CD14-positive monocyte (primary cell): Measurements from ENCODE around the gene NDUFAB1. TPM values are rescaled to one million over a fixed set of nuclear protein-coding genes. Genes with fewer than 3 reads are reported as not detected.

Experiments
- DNase-seq, 3 donors: peaks; one replicate each; pipeline ENCODE4 v3.0.0-alpha.2; 2011 to 2022
- H2AFZ ChIP-seq: 2 replicates; pipeline ENCODE4 v1.6.0; 2012; ENCODE audit warnings: mild to moderate bottlenecking, low read depth, low read length, inconsistent platforms; ENCODE audit not compliant: insufficient read depth, poor library complexity, severe bottlenecking
- H3K27ac ChIP-seq, 2 donors: 1 replicate in 1 of 2; 2 replicates in 1 of 2; pipeline ENCODE4 v1.5.1; 2012 to 2013; ENCODE audit warnings: low read length in 2 of 2, control low read depth in 1 of 2, inconsistent platforms in 1 of 2, low read depth in 1 of 2, mild to moderate bottlenecking in 1 of 2
- H3K27me3 ChIP-seq, 2 donors: one replicate each; pipeline versions ENCODE4 v1.6.0 to v1.6.1; 2011 to 2013; ENCODE audit warnings: low read length in 2 of 2; ENCODE audit not compliant: control insufficient read depth in 2 of 2, insufficient read depth in 2 of 2
- H3K36me3 ChIP-seq, 2 donors: replicated peaks in 1 of 2; 1 replicate in 1 of 2; 2 replicates in 1 of 2; pipeline versions ENCODE4 v1.5.1 to v1.6.1; 2012 to 2013; ENCODE audit warnings: low read length in 2 of 2, control low read depth in 1 of 2, inconsistent platforms in 1 of 2, mild to moderate bottlenecking in 1 of 2; ENCODE audit not compliant: insufficient read depth in 2 of 2, control insufficient read depth in 1 of 2
- H3K4me1 ChIP-seq, 2 donors: 1 replicate in 1 of 2; 2 replicates in 1 of 2; pipeline versions ENCODE4 v1.5.1 to v1.6.1; 2012 to 2013; ENCODE audit warnings: low read length in 2 of 2, control low read depth in 1 of 2, inconsistent platforms in 1 of 2, mild to moderate bottlenecking in 1 of 2, moderate library complexity in 1 of 2; ENCODE audit not compliant: insufficient read depth in 2 of 2, control insufficient read depth in 1 of 2
- H3K4me2 ChIP-seq: replicated peaks from 2 replicates; pipeline ENCODE3; 2012; ENCODE audit warnings: low read length, moderate library complexity, mild to moderate bottlenecking; ENCODE audit not compliant: poor library complexity, severe bottlenecking; ENCODE audit errors: extremely low read depth
- H3K4me3 ChIP-seq, 3 experiments: fragments of 200-600 bp in 1 of 3; sonication (generic) in 1 of 3; replicated peaks in 1 of 3; 1 replicate in 2 of 3; 2 replicates in 1 of 3; pipeline ENCODE4 v1.5.1; 2011 to 2013; ENCODE audit warnings: low read length in 3 of 3, mild to moderate bottlenecking in 3 of 3, control low read depth in 2 of 3, low read depth in 2 of 3, inconsistent platforms in 1 of 3, moderate library complexity in 1 of 3
- H3K79me2 ChIP-seq: 2 replicates; pipeline ENCODE4 v1.6.0; 2012; ENCODE audit warnings: mild to moderate bottlenecking, control low read depth, inconsistent platforms, low read length, moderate library complexity; ENCODE audit not compliant: insufficient read depth
- H3K9ac ChIP-seq: 2 replicates; pipeline ENCODE4 v1.6.0; 2017; ENCODE audit warnings: low read length, mild to moderate bottlenecking; ENCODE audit not compliant: insufficient read depth, poor library complexity, severe bottlenecking
- H3K9me3 ChIP-seq, 2 donors: replicated peaks in 1 of 2; 1 replicate in 1 of 2; 2 replicates in 1 of 2; pipeline versions ENCODE4 v1.5.1 to v1.6.1; 2012 to 2013; ENCODE audit warnings: low read length in 2 of 2, control low read depth in 1 of 2; ENCODE audit not compliant: control insufficient read depth in 1 of 2, insufficient read depth in 1 of 2
- H4K20me1 ChIP-seq: 2 replicates; pipeline ENCODE4 v1.6.0; 2012; ENCODE audit warnings: mild to moderate bottlenecking, low read length, control low read depth, moderate library complexity; ENCODE audit not compliant: insufficient read depth
- H3K27ac Mint-ChIP-seq, 7 donors: one replicate each; pipeline ENCODE4 v1.8.0; 2020; ENCODE audit warnings: mild to moderate bottlenecking in 7 of 7, mixed read lengths in 7 of 7, moderate library complexity in 6 of 7, inconsistent platforms in 2 of 7
- H3K27me3 Mint-ChIP-seq, 3 donors: one replicate each; pipeline ENCODE4 v1.8.0; 2021 to 2022; ENCODE audit warnings: low read depth in 3 of 3, mild to moderate bottlenecking in 3 of 3, mixed read lengths in 3 of 3, moderate library complexity in 3 of 3, inconsistent platforms in 1 of 3
- H3K36me3 Mint-ChIP-seq, 2 donors: one replicate each; pipeline ENCODE4 v1.8.0; 2020; ENCODE audit warnings: mixed read lengths in 2 of 2, inconsistent platforms in 1 of 2, mild to moderate bottlenecking in 1 of 2
- H3K4me1 Mint-ChIP-seq: one replicate; pipeline ENCODE4 v1.8.0; 2020; ENCODE audit warnings: mild to moderate bottlenecking, mixed read lengths
- H3K4me3 Mint-ChIP-seq, 2 donors: one replicate each; pipeline ENCODE4 v1.8.0; 2020; ENCODE audit warnings: mild to moderate bottlenecking in 2 of 2, mixed read lengths in 2 of 2, moderate library complexity in 1 of 2
- H3K9me3 Mint-ChIP-seq, 7 donors: one replicate each; pipeline ENCODE4 v1.8.0; 2020 to 2022; ENCODE audit warnings: mixed read lengths in 7 of 7, mild to moderate bottlenecking in 6 of 7, moderate library complexity in 6 of 7, inconsistent platforms in 2 of 7
- WGBS: methylation state at CpG from one replicate; pipeline ENCODE4 v1.1.5; 2013; ENCODE audit warnings: missing lambda C conversion rate; ENCODE audit not compliant: insufficient coverage; 5-methylcytosine and 5-hydroxymethylcytosine counted together
- intact Hi-C, 2 donors: fragments of 100-400 bp; cut with micrococcal nuclease; formaldehyde crosslinking; loops; one replicate each; pipeline versions ENCODE4 v1.15.0 to v1.15.1; 2023
- polyA plus RNA-seq, 3 donors: library from polyadenylated mRNA; depleted of rRNA in 1 of 3; unstranded in 2 of 3; stranded (reverse) in 1 of 3; fragments of 300-500 nt in 2 of 3; fragments of >200 nt in 1 of 3; fragmentation: Illumina TruSeq in 2 of 3; gene quantifications; 1 replicate in 2 of 3; 2 replicates in 1 of 3; pipeline ENCODE4 v1.2.3, GENCODE V29; 2012 to 2021
- TF ChIP-seq, protein P1 (sequence below): fragments of 200-600 bp; IDR thresholded peaks from one replicate; pipeline ENCODE4 v1.8.0; 2022; ENCODE audit warnings: antibody characterized with exemption, mild to moderate bottlenecking

Gene NDUFAB1
- polyA plus RNA-seq, 3 donors = 50.2 to 257 (median 240) TPM

DNA sequence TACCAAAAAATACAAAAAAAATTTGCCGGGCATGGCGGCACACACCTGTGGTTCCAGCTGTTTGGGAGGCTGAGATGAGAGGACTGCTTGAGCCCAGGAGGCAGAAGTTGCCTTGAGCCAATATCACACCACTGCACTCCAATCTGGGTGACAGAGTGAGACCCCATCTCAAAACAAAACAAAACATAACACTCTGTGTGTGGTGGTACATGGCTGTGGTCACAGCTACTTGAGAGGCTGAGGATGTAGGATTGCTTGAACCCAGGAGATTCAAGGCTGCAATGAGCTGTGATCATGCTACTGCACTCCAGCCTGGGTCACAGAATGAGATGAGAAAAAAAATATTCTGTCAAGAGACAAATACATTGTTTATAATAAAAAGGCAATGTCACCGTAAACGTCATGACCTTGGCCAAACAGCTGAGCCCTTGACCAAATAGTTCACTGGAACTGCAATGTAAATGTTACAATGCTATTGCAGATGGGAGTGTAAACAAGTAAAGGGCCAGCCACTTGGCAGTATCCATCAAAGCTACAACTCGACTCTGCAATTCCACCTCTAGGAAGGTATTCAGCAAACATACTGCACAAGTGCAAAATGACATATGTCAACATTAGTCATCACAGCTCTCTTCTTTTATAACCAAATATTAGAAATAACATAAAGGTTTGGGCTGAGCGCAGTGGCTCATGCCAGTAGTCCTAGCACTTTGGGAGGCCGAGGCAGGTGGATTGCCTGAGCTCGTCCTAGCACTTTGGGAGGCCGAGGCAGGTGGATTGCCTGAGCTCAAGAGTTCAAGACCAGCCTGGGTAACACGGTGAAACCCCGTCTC is 55.9 kb downstream of the NDUFAB1 start:
- 98% methylated on average over 6 of the region's 11 CpGs for WGBS
- Histone ChIP-seq H3K27me3 (no peaks in the 10 kb centered on the region), H3K4me3 (no peak overlapping the region), H3K9ac (no peak overlapping the region), H3K36me3 (peaks cover 17 to 37% of the 10 kb centered on the region in 2 donors), H3K79me2 (no peaks in the 10 kb centered on the region), H3K4me1 (peaks cover 11 to 14% of the 10 kb centered on the region in 2 donors), H3K9me3 (no peaks in the 10 kb centered on the region), H2AFZ (no peak overlapping the region), H3K27ac (peak overlapping the region in 1 of 2 donors; percentile 51), H4K20me1 (no peaks in the 10 kb centered on the region), H3K4me2 (no peak overlapping the region)
- DNase-seq = no peak
- TF ChIP-seq, protein P1, sequence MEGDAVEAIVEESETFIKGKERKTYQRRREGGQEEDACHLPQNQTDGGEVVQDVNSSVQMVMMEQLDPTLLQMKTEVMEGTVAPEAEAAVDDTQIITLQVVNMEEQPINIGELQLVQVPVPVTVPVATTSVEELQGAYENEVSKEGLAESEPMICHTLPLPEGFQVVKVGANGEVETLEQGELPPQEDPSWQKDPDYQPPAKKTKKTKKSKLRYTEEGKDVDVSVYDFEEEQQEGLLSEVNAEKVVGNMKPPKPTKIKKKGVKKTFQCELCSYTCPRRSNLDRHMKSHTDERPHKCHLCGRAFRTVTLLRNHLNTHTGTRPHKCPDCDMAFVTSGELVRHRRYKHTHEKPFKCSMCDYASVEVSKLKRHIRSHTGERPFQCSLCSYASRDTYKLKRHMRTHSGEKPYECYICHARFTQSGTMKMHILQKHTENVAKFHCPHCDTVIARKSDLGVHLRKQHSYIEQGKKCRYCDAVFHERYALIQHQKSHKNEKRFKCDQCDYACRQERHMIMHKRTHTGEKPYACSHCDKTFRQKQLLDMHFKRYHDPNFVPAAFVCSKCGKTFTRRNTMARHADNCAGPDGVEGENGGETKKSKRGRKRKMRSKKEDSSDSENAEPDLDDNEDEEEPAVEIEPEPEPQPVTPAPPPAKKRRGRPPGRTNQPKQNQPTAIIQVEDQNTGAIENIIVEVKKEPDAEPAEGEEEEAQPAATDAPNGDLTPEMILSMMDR = no peak
- H3K4me1 Mint-ChIP-seq = peaks cover 17% of the 10 kb centered on the region
- intact Hi-C loops = loop anchor here in 1 of 2 donors (10.0 kb wide), 1 partner anchor 45 kb away; no protein-coding TSS in a partner anchor
- H3K9me3 Mint-ChIP-seq = no peaks in the 10 kb centered on the region
- H3K27me3 Mint-ChIP-seq = no peaks in the 10 kb centered on the region
- H3K36me3 Mint-ChIP-seq = peaks cover 26 to 38% of the 10 kb centered on the region in 2 donors
- H3K27ac Mint-ChIP-seq = peak overlapping the region in 3 of 7 donors; percentile 15 to 46 (median 45)
- H3K4me3 Mint-ChIP-seq = no peak overlapping the region

DNA sequence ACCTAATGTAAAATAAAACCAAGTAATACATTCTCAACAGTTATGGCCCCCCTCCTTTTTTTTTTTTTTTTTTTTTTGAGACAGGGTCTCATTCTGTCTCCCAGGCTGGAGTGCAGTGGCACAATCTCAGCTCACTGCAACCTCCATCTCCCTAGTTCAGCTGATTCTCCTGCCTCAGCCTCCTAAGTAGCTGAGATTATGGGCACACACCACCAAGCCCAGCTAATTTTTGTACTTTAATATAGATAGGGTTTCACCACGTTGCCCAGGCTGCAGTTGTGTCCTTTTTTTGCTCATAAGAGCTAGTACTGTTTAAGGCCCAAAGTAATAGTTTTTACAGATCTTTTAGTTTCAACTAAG is 57.2 kb downstream of the NDUFAB1 start:
- no CpG with 5 or more reads among the region's 1 CpG for WGBS
- Histone ChIP-seq H3K9ac (peak overlapping the region; percentile 10), H3K4me2 (peak overlapping the region; percentile 33), H4K20me1 (no peaks in the 10 kb centered on the region), H3K4me3 (no peak overlapping the region), H3K27ac (peak overlapping the region in 1 of 2 donors; percentile 74), H3K36me3 (peaks cover 20 to 42% of the 10 kb centered on the region in 2 donors), H3K27me3 (no peaks in the 10 kb centered on the region), H3K4me1 (peaks cover 11 to 14% of the 10 kb centered on the region in 2 donors), H2AFZ (no peak overlapping the region), H3K79me2 (no peaks in the 10 kb centered on the region), H3K9me3 (no peaks in the 10 kb centered on the region)
- Mint-ChIP-seq H3K4me1 (peaks cover 17% of the 10 kb centered on the region), H3K9me3 (no peaks in the 10 kb centered on the region), H3K27me3 (no peaks in the 10 kb centered on the region), H3K4me3 (no peak overlapping the region), H3K36me3 (peaks cover 32 to 48% of the 10 kb centered on the region in 2 donors), H3K27ac (peak overlapping the region in 5 of 7 donors; percentile 65 to 83 (median 75))
- DNase-seq = no peak
- intact Hi-C loops = no loop called here
- TF ChIP-seq, protein P1 = no peak
